NT2/D1 (cell line): ENCODE results near the gene TNPO3.

ENCODE experiments used
- DNase-seq: peaks from one replicate; pipeline ENCODE4 v3.0.0-alpha.2; 2011; ENCODE audit warnings: low read depth, low spot score
- H3K27me3 ChIP-seq: 2 replicates; pipeline ENCODE4 v1.6.0; 2011; ENCODE audit warnings: mild to moderate bottlenecking; ENCODE audit not compliant: insufficient read length, insufficient read depth
- H3K36me3 ChIP-seq: 2 replicates; pipeline ENCODE4 v1.6.1; 2011; ENCODE audit warnings: mild to moderate bottlenecking, low read length, mixed read lengths; ENCODE audit not compliant: insufficient read depth, insufficient read length
- H3K4me1 ChIP-seq: 2 replicates; pipeline ENCODE4 v1.5.1; 2011; ENCODE audit not compliant: insufficient read depth, insufficient read length
- H3K4me3 ChIP-seq: 2 replicates; pipeline ENCODE4 v1.5.1; 2011; ENCODE audit warnings: low read depth; ENCODE audit not compliant: insufficient read length
- H3K9ac ChIP-seq: 2 replicates; pipeline ENCODE4 v1.6.0; 2011; ENCODE audit warnings: low read depth; ENCODE audit not compliant: insufficient read length
- H3K9me3 ChIP-seq: 2 replicates; pipeline ENCODE4 v1.5.1; 2011; ENCODE audit warnings: mild to moderate bottlenecking, low read length; ENCODE audit not compliant: insufficient read depth
- SUZ12 ChIP-seq: IDR thresholded peaks from 2 replicates; pipeline ENCODE4 v1.6.1; 2011; ENCODE audit not compliant: insufficient read length, insufficient read depth; ENCODE audit errors: extremely low read depth
- YY1 ChIP-seq: IDR thresholded peaks from 2 replicates; pipeline ENCODE4 v1.6.1; 2011; ENCODE audit not compliant: insufficient read length, insufficient read depth
- ZNF274 ChIP-seq: IDR thresholded peaks from 2 replicates; pipeline ENCODE4 v1.6.1; 2011; ENCODE audit warnings: mild to moderate bottlenecking, low read depth, low read length

Gene TNPO3

DNA sequence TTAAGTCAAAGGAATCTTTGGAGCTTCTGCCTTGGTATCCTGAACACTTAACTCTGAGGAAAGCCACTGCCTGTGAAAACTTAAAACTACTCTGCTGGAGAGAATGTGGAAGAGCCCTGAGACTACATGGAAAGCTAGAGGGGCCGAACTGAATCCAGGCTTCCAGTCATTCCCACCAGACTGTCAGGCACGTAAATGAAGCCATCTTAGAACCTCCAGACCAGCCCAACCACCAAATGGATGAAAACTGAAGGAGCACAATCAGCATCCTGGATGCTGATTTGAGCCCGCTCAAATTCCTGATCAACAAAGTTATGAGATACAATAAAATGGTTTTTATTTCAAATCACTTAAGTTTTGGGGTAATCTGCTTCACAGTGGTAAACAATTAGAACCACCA lies 30.8 kb downstream of the TNPO3 start:
- Histone ChIP-seq H3K9me3 (no peaks in the 10 kb centered on the region), H3K4me3 (no peak overlapping the region), H3K4me1 (no peaks in the 10 kb centered on the region), H3K9ac (no peak overlapping the region), H3K36me3 (peaks cover 6% of the 10 kb centered on the region), H3K27me3 (no peaks in the 10 kb centered on the region)
- DNase-seq: no peak
- TF ChIP-seq ZNF274 (no peak), SUZ12 (no peak), YY1 (no peak)

DNA sequence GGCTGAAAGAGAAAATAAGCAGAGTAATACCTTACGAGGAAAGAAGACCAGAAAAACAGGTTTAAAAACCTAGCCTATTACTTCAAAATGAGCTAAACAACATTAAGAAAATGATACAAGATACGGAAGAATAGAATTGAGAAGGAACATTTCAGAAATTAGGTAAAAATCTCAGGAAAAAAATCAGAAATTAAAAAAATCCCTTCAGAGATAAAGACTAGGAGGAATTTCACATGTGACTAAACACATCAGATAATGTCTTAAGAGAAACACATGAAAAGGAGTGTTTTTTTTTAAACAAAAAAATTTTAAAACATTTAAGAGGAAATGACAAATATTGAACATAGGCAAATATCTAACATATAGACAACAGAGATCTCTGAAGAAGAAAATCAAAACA lies 33.3 kb downstream of the TNPO3 start:
- TF ChIP-seq ZNF274 (no peak), SUZ12 (no peak), YY1 (no peak)
- H3K4me1 ChIP-seq: no peaks in the 10 kb centered on the region
- H3K27me3 ChIP-seq: no peaks in the 10 kb centered on the region
- H3K4me3 ChIP-seq: no peak overlapping the region
- H3K36me3 ChIP-seq: peaks cover 10% of the 10 kb centered on the region
- no peaks in the 10 kb centered on the region for H3K9me3 ChIP-seq
- no peak overlapping the region for H3K9ac ChIP-seq
- no peak for DNase-seq

DNA sequence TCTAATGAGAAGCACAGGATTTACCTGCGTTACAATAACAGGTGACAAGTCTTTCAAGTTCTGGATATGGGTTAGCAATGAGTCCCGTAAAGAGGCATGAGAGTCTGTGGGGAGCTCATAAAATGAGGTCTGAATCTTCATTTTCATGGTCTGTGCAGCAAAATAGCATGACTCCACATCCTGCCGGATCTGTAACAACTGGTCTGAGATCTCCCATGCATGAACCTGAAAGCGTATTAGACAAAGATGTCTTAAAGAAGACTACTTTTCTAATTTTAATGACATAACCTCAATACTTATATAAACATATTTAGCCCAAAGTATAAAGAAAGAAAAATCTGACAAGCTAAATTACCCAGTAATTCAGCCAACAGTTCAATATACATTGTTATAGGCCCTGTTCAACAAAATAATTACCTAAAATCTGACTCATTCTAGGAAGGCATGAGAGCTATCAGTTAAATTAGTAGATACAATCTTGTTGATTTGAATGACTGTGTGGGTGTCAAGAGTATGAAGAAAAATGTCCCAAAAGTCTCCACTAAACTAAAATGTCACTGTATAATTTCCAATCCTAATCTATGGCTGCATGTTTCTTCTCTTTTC lies 36.9 kb downstream of the TNPO3 start:
- DNase-seq: no peak
- no peaks in the 10 kb centered on the region for H3K9me3 ChIP-seq
- TF ChIP-seq ZNF274 (no peak), YY1 (no peak), SUZ12 (no peak)
- H3K9ac ChIP-seq: no peak overlapping the region
- H3K36me3 ChIP-seq: peaks cover 29% of the 10 kb centered on the region
- no peak overlapping the region for H3K4me3 ChIP-seq
- H3K4me1 ChIP-seq: no peaks in the 10 kb centered on the region
- H3K27me3 ChIP-seq: no peaks in the 10 kb centered on the region

DNA sequence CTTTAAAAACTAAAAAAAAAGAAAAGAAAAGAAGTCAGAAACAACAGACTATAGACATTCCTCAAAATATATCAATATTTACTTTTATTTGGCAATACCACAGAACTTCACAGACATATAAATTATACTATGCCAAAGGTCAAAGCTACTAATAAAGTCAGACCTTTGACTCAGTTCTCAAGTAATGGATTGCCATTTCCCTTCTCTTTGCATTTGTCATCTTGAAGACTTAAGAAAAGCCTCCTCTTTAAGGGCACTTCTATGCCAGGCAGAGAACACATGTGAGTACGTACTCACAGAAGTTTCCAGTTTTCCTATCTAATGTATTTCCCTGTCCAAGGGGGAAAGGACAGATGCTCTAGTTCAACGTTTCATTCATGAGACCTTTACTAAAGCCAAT lies 37.6 kb downstream of the TNPO3 start:
- Histone ChIP-seq H3K36me3 (peaks cover 29% of the 10 kb centered on the region), H3K4me1 (no peaks in the 10 kb centered on the region), H3K9me3 (no peaks in the 10 kb centered on the region), H3K4me3 (no peak overlapping the region), H3K9ac (no peak overlapping the region), H3K27me3 (no peaks in the 10 kb centered on the region)
- TF ChIP-seq SUZ12: no peak
- DNase-seq: no peak

GRCh38 chr7:129014501-129015101 lies 40.3 kb downstream of the TNPO3 start:
- Histone ChIP-seq H3K9ac (no peak overlapping the region), H3K4me3 (no peak overlapping the region), H3K9me3 (no peaks in the 10 kb centered on the region), H3K36me3 (peaks cover 40% of the 10 kb centered on the region), H3K27me3 (no peaks in the 10 kb centered on the region), H3K4me1 (no peaks in the 10 kb centered on the region)
- TF ChIP-seq ZNF274: no peak
- no peak for TF ChIP-seq SUZ12
- no peak for TF ChIP-seq YY1
- no peak for DNase-seq

GRCh38 chr7:129013048-129013724 lies 41.7 kb downstream of the TNPO3 start:
- H3K4me3 ChIP-seq: no peak overlapping the region
- H3K9me3 ChIP-seq: no peaks in the 10 kb centered on the region

GRCh38 chr7:129012641-129013040 lies 42.3 kb downstream of the TNPO3 start:
- Histone ChIP-seq H3K9me3 (no peaks in the 10 kb centered on the region), H3K27me3 (no peaks in the 10 kb centered on the region), H3K9ac (no peak overlapping the region), H3K36me3 (peaks cover 34% of the 10 kb centered on the region), H3K4me3 (no peak overlapping the region), H3K4me1 (no peaks in the 10 kb centered on the region)
- no peak for TF ChIP-seq YY1
- no peak for TF ChIP-seq ZNF274
- no peak for TF ChIP-seq SUZ12
- no peak for DNase-seq

More at GRCh38 chr7:129013048-129013724, 41.7 kb downstream of the TNPO3 start:
- no peaks in the 10 kb centered on the region for H3K4me1 ChIP-seq
- no peaks in the 10 kb centered on the region for H3K27me3 ChIP-seq
- no peak for TF ChIP-seq YY1
- no peak for TF ChIP-seq ZNF274
- no peak for TF ChIP-seq SUZ12
- no peak for DNase-seq
- H3K36me3 ChIP-seq: peaks cover 38% of the 10 kb centered on the region
- H3K9ac ChIP-seq: no peak overlapping the region
